Neutrophil (primary cell): ENCODE results near the gene SLC9A5.

Source experiments
- H3K27ac ChIP-seq: fragments of 200-600 bp; sonication (generic); 2 replicates; pipeline ENCODE4 v1.5.1; 2016; ENCODE audit warnings: mild to moderate bottlenecking, moderate library complexity
- H3K27me3 ChIP-seq: fragments of 200-600 bp; sonication (generic); 2 replicates; pipeline ENCODE4 v1.6.0; 2016; ENCODE audit warnings: mild to moderate bottlenecking
- H3K36me3 ChIP-seq: fragments of 200-600 bp; sonication (generic); 2 replicates; pipeline ENCODE4 v1.5.1; 2017
- H3K4me1 ChIP-seq, 2 experiments: fragments of 200-600 bp in 1 of 2; sonication (generic) in 1 of 2; 1 replicate in 1 of 2; 2 replicates in 1 of 2; pipeline versions ENCODE4 v1.5.1 to v1.6.1; 2013 to 2016; ENCODE audit warnings: low read depth in 1 of 2, low read length in 1 of 2, mild to moderate bottlenecking in 1 of 2, moderate library complexity in 1 of 2; ENCODE audit not compliant: control insufficient read depth in 1 of 2, insufficient read depth in 1 of 2
- H3K4me3 ChIP-seq, 2 experiments: fragments of 200-600 bp in 1 of 2; sonication (generic) in 1 of 2; 1 replicate in 1 of 2; 2 replicates in 1 of 2; pipeline ENCODE4 v1.5.1; 2013 to 2016; ENCODE audit warnings: low read depth in 1 of 2, low read length in 1 of 2, mild to moderate bottlenecking in 1 of 2, moderate library complexity in 1 of 2
- H3K9me3 ChIP-seq: fragments of 200-600 bp; sonication (generic); 2 replicates; pipeline ENCODE4 v1.5.1; 2016
- CTCF ChIP-seq: fragments of 200-600 bp; sonication (generic); IDR thresholded peaks from 2 replicates; pipeline ENCODE4 v1.5.1; 2016; ENCODE audit warnings: antibody characterized with exemption

Gene SLC9A5

GRCh38 chr16:67235816-67236562, 12.8 kb upstream of the SLC9A5 start:
- H3K9me3 ChIP-seq, result no peaks in the 10 kb centered on the region
- no peak for TF ChIP-seq CTCF
- no peak overlapping the region for H3K4me3 ChIP-seq
- H3K4me1 ChIP-seq, result no peaks in the 10 kb centered on the region
- no peaks in the 10 kb centered on the region for H3K27me3 ChIP-seq
- no peak overlapping the region for H3K27ac ChIP-seq
- H3K36me3 ChIP-seq, result peaks cover 81% of the 10 kb centered on the region

DNA sequence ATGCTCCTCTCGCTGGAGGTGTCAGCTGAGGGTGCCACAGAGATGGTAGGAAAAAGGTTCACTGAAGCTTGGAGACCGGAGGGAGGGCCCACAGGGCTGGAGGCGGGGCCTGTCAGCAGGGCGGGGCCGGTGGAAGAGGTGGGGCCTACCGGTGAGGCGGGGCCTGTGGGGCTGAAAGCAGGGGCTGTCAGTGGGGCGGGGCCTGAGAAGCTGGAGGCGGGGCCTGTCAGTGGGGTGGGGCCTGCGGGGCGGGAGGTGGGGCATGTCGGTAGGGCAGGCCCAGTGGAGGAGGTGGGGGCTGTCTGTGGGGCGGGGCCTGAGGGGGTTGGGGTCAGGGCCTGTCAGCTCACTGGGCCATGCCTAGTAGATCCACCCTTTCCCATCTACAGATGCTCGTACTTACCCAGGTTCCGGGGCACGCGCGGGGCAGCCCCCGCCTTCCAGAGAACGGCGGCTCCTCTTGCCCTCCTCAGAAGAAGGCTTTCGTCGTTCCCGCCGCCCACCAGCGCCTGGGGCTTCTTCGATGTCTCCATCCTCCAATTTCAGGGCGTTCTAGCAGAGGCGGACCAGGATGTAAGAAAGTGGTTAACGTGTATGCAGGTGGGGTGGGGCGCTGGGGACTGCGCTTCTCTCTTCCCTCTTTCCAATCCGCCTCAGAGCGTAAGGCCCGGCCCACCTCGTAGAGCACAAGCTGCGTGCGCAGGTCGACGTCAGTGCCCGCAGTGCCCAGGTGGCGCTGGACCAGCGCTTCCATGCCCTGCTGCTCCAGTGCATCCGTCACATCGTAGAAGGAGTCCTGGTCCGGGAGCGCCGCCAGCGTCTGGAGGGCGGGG, 12.0 kb upstream of the SLC9A5 start:
- TF ChIP-seq CTCF, result no peak
- H3K27ac ChIP-seq, result no peak overlapping the region
- H3K27me3 ChIP-seq, result no peaks in the 10 kb centered on the region
- no peak overlapping the region for H3K4me3 ChIP-seq
- no peaks in the 10 kb centered on the region for H3K4me1 ChIP-seq
- no peaks in the 10 kb centered on the region for H3K9me3 ChIP-seq
- H3K36me3 ChIP-seq, result peaks cover 74% of the 10 kb centered on the region

GRCh38 chr16:67237396-67238277, 11.1 kb upstream of the SLC9A5 start:
- Histone ChIP-seq H3K27me3 (no peaks in the 10 kb centered on the region), H3K36me3 (peaks cover 70% of the 10 kb centered on the region), H3K27ac (no peak overlapping the region), H3K4me1 (peaks cover 0 to 3% of the 10 kb centered on the region in 2 experiments), H3K4me3 (no peak overlapping the region), H3K9me3 (no peaks in the 10 kb centered on the region)
- TF ChIP-seq CTCF, result no peak

- Histone ChIP-seq H3K9me3 (no peaks in the 10 kb centered on the region), H3K27ac (no peak overlapping the region), H3K4me3 (no peak overlapping the region), H3K4me1 (peaks cover 5 to 7% of the 10 kb centered on the region in 2 experiments), H3K36me3 (peaks cover 66% of the 10 kb centered on the region), H3K27me3 (no peaks in the 10 kb centered on the region)
- no peak for TF ChIP-seq CTCF
Measured at GRCh38 chr16:67238278-67238575, 10.6 kb upstream of the SLC9A5 start.

DNA sequence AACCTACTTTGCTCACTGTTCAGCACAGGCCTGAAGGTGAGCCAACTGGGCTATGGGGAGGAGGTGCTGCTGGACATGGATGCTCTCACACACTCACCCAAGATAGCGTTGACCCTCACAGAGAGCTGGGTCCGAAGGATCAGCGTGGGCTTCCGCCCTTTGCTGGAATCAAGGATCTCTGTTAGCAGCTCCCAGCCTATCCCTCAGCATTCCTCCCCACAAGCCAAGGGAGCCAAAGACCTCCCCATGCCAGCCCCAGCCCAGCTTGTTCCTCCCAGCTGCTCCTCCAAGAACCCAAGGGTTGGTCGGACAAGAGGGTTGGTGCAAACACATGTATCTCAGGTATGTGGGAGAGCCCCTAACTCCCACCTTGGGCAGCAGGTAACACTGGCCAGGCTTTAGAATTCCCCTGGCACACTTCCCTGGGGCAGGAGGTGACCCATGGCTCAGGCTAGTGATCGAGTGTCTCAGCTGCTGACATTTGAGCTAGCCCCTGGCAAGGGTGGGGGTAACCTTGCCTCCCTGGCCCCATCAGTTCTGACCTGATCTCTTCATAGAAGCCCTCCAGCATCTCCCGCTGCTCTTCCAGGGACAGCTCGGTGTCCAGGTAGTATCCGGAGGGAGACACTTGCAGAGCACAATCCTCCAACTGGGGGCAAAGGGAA, 9.8 kb upstream of the SLC9A5 start:
- Histone ChIP-seq H3K27me3 (no peaks in the 10 kb centered on the region), H3K4me1 (peaks cover 12 to 14% of the 10 kb centered on the region in 2 experiments), H3K36me3 (peaks cover 59% of the 10 kb centered on the region), H3K4me3 (no peak overlapping the region), H3K27ac (no peak overlapping the region), H3K9me3 (no peaks in the 10 kb centered on the region)
- TF ChIP-seq CTCF, result no peak
